ENCODE results near the gene NINL. TPM values are rescaled to one million over a fixed set of nuclear protein-coding genes. Genes with fewer than 3 reads are reported as not detected.
A peak's percentile ranks its signal among the peaks of the same experiment; 100 is the strongest.

The NINL gene
- total and polyA plus RNA-seq, 7 donors: 2.4 to 19.9 (median 9.6) TPM

GRCh38 chr20:25546048-25546447 lies 39.3 kb downstream of the NINL start:
- H3K4me3 ChIP-seq: no peak overlapping the region
- H3K36me3 ChIP-seq: no peaks in the 10 kb centered on the region
- intact Hi-C loops (cut with DNase I): loop anchor here (10.0 kb wide), 1 partner anchor 149 kb away; the partner anchor contains the start of gene ZNF337
- peaks cover 0 to 44% (median 27%) of the 10 kb centered on the region in 4 donors for H3K4me1 ChIP-seq
- peak overlapping the region in 1 of 4 donors; percentile 51 for H3K27ac ChIP-seq
- TF ChIP-seq EP300 (IDR thresholded peaks at IDR 0.05) (no peak), POLR2AphosphoS5 (IDR thresholded peaks at IDR 0.05) (no peak), POLR2A (IDR thresholded peaks at IDR 0.05) (no peak), CTCF (IDR thresholded peaks at IDR 0.05) (no peak)
- H3K27me3 ChIP-seq: no peaks in the 10 kb centered on the region
- H3K9me3 ChIP-seq: no peaks in the 10 kb centered on the region
- WGBS, 2 donors: 75 to 87% methylated on average over 4 of the region's 4 CpGs
- DNase-seq: no peak

GRCh38 chr20:25545171-25545570 lies 40.2 kb downstream of the NINL start:
- no peak overlapping the region for H3K4me3 ChIP-seq
- H3K27ac ChIP-seq: peak overlapping the region in 3 of 4 donors; percentile 20 to 51 (median 22)
- 94% methylated on average over 3 of the region's 3 CpGs for WGBS, 2 donors
- H3K4me1 ChIP-seq: peaks cover 0 to 43% (median 21%) of the 10 kb centered on the region in 4 donors
- intact Hi-C loops (cut with DNase I): loop anchor here (10.0 kb wide), 1 partner anchor 150 kb away; the partner anchor contains the start of gene ZNF337
- no peak for TF ChIP-seq EP300 (IDR thresholded peaks at IDR 0.05)
- TF ChIP-seq CTCF (IDR thresholded peaks at IDR 0.05): no peak
- TF ChIP-seq POLR2AphosphoS5 (IDR thresholded peaks at IDR 0.05): no peak
- no peak for TF ChIP-seq POLR2A (IDR thresholded peaks at IDR 0.05)
- no peak for DNase-seq
- no peaks in the 10 kb centered on the region for H3K27me3 ChIP-seq
- no peaks in the 10 kb centered on the region for H3K9me3 ChIP-seq
- no peaks in the 10 kb centered on the region for H3K36me3 ChIP-seq

GRCh38 chr20:25544734-25545133 lies 40.6 kb downstream of the NINL start:
- intact Hi-C loops (cut with DNase I): loop anchor here (10.0 kb wide), 1 partner anchor 150 kb away; the partner anchor contains the start of gene ZNF337
- Histone ChIP-seq H3K27ac (peak overlapping the region in 3 of 4 donors; percentile 20 to 51 (median 22)), H3K4me3 (no peak overlapping the region), H3K27me3 (no peaks in the 10 kb centered on the region), H3K9me3 (no peaks in the 10 kb centered on the region), H3K36me3 (no peaks in the 10 kb centered on the region), H3K4me1 (peaks cover 0 to 41% (median 18%) of the 10 kb centered on the region in 4 donors)
- 77 to 79% methylated on average over 1 of the region's 1 CpG for WGBS, 2 donors
- TF ChIP-seq POLR2AphosphoS5 (IDR thresholded peaks at IDR 0.05): no peak
- no peak for TF ChIP-seq CTCF (IDR thresholded peaks at IDR 0.05)
- no peak for TF ChIP-seq POLR2A (IDR thresholded peaks at IDR 0.05)
- TF ChIP-seq EP300 (IDR thresholded peaks at IDR 0.05): no peak
- DNase-seq: no peak

- 81 to 89% methylated on average over 4 of the region's 4 CpGs for WGBS, 2 donors
- TF ChIP-seq POLR2A (IDR thresholded peaks at IDR 0.05) (no peak), POLR2AphosphoS5 (IDR thresholded peaks at IDR 0.05) (no peak), CTCF (IDR thresholded peaks at IDR 0.05) (no peak), EP300 (IDR thresholded peaks at IDR 0.05) (no peak)
- Histone ChIP-seq H3K36me3 (no peaks in the 10 kb centered on the region), H3K27me3 (no peaks in the 10 kb centered on the region), H3K4me1 (peaks cover 0 to 41% (median 18%) of the 10 kb centered on the region in 4 donors), H3K27ac (peak overlapping the region in 3 of 4 donors; percentile 20 to 51 (median 22)), H3K9me3 (no peaks in the 10 kb centered on the region), H3K4me3 (no peak overlapping the region)
- no peak for DNase-seq
- intact Hi-C loops (cut with DNase I): loop anchor here (10.0 kb wide), 1 partner anchor 150 kb away; the partner anchor contains the start of gene ZNF337
Observed at GRCh38 chr20:25544311-25544710, 41.0 kb downstream of the NINL start.
